Activated CD8-positive, alpha-beta memory T cell treated with anti-CD3 and anti-CD28 coated beads, Interleukin-2, amount 50 U/mL, for 24 hours (primary cell): ENCODE results near the gene NAA10.
"Not testable (repeated sequence)": the region's sequence is repeated elsewhere in the genome, so short reads cannot be mapped to it uniquely, and the experiment has no call there.

Experiments used
- DNase-seq: peaks from one replicate; pipeline ENCODE4 v3.0.0-alpha.2; 2020; ENCODE audit errors: extremely low read depth

The NAA10 gene

GRCh38 chrX:153934762-153935325, at the start of gene NAA10:
TSS of gene NAA10 (minus strand) at chrX:153935037. CDS start at chrX:153934904, 133 bp downstream.
- no peak for DNase-seq

DNA sequence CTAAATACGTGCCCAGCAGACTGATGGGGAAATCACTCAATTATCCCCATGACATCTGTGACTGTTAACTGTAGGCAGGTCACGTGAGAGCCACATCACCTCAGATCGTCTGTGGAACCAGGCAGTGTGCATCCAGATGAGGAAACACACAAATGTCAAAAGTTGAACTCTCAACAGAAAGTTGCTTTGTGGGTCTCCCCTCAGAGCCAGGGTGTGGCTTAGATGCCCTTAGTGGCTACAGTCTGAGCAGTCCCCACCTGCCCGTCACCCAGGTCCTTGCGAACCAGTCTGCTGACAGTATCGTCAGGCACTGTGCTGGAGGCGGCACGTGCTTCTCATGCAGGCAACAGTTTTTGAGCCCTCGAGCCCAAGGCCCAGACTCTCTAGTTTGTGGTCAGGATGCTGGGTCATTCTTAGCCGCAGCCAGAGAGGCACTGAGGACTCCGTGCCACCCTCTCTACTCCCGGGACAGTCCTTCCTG, 48.5 kb upstream of the NAA10 start:
- no peak for DNase-seq

GRCh38 chrX:153981771-153982533, 47.1 kb upstream of the NAA10 start:
- DNase-seq: no peak

GRCh38 chrX:153981231-153981630, 46.4 kb upstream of the NAA10 start:
- no peak for DNase-seq

DNA sequence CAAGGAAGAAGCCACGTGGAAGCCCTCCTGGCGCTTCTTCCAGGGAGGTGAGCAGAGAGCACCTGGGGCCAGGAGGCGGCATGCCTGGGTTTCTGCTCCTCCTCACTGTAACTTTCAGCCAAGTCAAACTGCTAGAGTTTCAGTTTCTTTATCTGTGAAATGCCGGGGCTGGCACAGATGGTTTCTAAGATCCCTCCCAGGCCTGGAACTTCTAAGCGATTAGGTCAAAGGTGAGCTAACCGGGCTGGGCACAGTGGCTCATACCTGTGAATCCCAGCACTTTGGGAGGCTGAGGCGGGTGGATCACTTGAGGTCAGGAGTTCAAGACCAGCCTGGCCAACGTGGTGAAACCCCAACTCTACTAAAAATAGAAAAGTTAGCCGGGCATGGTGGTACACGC, 45.6 kb upstream of the NAA10 start:
- DNase-seq: not testable (repeated sequence)

- DNase-seq: no peak
Observed at GRCh38 chrX:153974726-153975286, 40.0 kb upstream of the NAA10 start.

GRCh38 chrX:153974003-153974725, 39.3 kb upstream of the NAA10 start:
- DNase-seq: no peak

DNA sequence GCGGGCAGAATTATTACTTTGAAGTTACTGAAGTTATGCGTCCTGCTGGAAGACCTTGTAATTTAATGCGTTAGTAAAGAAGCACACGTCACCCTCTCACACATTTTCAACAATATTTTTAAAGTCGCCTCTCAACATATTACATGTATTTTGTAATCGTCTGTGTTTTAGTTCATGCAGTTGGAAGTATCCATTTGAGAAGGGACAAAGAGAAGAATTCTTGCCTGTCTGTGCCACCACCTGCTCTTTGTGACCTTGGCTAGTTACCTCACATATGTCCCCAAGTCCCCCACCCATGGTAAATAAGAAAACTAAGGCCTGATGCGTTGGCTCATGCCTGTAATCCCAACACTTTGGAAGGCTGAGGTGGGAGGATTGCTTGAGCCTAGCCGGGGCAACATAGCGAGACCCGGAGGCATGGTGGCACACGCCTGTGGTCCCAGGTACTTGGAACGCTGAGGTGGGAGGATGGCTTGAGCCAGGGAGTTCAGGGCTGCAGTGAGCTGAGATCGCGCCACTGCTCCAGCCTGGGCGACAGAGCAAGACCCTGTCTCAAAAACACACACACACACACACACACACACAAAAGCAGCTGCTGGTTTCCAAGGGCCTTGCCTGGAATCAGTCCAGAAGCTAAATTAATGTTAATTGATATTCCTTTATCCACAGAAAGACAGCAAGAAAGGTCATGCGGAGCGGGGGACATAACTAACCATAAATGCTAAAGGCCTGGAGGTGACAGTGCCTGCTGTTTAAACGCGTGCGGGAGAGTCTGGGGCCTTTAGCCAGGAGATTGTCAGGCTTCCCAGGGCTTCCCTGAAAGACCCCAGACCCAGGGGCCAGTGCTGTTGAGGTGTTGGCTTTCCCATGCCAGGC, 38.5 kb upstream of the NAA10 start:
- DNase-seq: no peak

- DNase-seq: no peak
Observed at GRCh38 chrX:153972368-153973126, 37.7 kb upstream of the NAA10 start, which contains the start of gene TMEM187. TSS of gene TMEM187 (plus strand) at chrX:153972754. CDS start at chrX:153982063, 9,309 bp downstream.

DNA sequence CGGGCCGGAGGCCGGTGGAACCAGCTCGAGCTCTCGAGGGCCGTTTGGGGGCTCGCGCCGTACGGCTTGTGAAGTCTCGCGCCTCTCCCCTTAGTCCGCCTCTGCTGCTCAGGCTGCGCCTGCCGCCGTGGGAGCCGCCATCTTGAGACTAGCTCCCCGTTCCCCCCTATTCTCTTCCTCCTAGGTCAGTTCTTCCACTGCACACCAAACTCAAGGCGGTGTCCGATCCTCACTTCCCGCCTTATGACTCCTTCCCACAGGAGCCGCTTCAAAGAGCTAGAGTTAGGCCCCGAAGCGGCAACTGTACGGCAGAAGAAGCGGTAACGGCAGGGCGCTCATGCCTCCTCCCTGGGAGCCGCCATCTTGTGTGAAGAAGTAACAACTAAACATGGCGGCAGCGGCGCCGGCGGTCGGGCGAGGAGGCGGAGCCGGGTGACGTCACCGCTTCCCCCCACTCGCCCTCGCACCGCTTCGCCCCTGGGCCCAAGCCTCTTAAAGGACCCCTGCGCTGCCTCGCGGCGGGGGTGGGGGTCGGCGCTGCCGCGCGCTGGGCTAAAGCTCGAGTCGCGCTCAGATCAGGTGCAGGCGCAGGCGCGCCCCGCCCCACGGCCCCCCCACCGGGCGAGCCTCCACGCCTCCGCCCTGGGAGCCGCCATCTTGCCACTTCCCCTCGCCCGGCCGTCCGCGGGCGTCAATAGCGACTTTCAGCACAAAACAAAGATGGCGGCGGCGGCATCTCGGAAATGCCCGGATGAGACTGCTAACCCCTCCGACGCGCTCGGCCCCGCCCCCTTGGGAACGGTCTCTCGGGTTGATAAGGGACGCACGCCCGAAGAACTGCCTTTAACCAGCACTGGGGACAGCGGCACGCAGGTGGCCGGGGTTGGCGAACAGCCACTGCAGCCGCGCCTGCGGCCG, 36.9 kb upstream of the NAA10 start, which contains the start of gene HCFC1:
Gene HCFC1 (minus strand): TSS at position 369 of the 918 bp plus-strand sequence. CDS start 978 bp downstream, outside the sequence.
- DNase-seq: no peak

GRCh38 chrX:153971124-153971449, 36.2 kb upstream of the NAA10 start:
- DNase-seq: peak; percentile 76

DNA sequence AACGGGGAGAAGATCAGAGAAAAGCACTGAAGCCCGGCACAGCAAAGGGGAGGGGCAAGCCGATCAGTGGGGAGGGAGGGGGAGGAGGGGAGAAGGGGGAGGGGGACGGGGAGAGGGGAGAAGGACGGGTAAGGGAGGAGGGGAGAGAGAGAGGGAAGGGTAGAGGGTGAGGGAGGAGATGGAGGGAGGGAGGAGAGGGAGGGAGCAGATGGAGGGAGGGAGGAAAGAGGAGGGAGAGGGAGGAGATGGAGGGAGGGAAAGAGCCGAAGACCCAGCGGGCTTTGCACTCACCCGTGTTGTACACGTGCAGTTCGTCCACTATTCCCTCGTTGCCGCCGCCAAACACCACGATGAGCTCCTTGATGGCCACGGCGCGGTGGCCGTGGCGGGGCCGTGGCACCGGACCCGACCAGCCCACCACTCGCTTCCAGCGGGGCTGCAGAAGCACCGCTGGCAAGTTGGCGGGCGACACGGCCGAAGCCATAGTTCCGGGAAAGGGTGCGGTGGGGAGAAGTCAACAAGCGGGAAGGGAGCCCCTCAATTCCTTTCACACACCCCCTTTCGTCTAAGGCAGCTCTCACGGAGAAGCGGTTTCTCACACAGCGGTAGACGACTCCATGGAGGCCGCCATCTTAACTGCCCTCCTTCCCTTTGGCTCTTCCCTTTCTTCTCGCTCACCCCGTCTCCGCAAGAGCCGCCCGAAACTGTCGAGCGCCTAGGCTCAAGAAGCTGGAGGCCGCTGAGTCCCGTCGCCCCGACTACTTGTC, 35.7 kb upstream of the NAA10 start:
- DNase-seq: no peak

GRCh38 chrX:153969904-153970356, 35.1 kb upstream of the NAA10 start:
- DNase-seq: no peak

DNA sequence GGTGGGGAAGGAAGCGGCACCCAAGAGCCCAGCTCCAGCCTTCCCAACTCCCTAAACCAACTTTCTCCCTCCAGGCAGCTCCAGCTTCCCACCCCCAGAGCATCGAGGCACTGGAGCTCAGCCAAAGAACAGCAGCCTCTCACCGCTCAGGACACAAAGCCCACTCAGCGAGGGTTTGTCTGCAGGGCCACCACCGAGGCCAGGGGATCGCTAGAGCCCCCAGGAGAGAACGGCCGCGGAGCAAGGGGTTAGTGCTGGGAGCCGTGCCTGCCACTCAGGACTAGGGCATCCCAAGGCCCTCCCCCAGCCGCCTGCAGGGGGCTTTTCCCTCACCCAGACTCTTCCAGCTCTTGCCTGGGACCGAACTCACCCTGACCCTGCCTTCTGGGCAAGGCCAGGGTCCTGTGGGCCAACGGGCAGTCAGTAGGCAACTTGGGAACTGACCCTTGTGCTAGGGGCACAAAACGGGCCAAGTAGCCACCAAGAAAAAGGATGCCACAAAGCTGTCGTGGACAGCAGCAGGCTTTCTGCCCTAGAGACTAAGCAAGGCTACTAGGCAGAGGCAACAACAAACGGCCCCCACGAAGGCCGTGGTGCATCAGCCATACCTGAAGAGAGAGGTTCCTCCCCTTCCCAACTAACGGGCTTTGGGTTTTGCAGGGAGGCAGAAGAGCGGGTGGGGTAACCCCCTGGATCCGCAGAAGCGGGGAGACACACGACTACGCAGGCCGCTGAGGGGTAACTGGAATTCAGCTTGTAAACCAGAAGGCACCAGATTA, 34.5 kb upstream of the NAA10 start:
- no peak for DNase-seq

GRCh38 chrX:153968754-153969124, 33.9 kb upstream of the NAA10 start:
- DNase-seq: no peak

DNA sequence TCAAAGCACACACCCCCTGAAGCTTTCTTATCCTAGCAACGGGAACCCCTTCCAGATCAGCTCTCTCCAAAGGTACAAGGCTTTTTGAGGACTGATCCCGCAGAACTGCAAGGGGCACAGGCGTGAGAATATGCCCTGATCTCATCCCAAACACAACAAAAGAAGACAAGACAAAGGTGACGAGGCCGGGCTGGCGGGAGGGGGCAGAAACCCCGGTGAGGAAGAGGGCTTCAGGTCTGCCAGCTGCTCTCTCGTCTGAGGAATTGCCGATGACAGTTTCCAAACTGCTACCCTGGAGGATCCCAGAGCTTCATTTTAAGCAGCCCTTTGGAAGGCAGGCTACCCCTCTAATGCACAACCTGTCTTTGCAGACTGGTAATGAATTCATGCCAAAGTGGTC, 33.4 kb upstream of the NAA10 start:
- no peak for DNase-seq

- DNase-seq: no peak
Observed at GRCh38 chrX:153967536-153968224, 32.8 kb upstream of the NAA10 start.
